ENCODE results near the gene SLC17A7.
A peak's percentile ranks its signal among the peaks of the same experiment; 100 is the strongest.

The SLC17A7 gene

DNA sequence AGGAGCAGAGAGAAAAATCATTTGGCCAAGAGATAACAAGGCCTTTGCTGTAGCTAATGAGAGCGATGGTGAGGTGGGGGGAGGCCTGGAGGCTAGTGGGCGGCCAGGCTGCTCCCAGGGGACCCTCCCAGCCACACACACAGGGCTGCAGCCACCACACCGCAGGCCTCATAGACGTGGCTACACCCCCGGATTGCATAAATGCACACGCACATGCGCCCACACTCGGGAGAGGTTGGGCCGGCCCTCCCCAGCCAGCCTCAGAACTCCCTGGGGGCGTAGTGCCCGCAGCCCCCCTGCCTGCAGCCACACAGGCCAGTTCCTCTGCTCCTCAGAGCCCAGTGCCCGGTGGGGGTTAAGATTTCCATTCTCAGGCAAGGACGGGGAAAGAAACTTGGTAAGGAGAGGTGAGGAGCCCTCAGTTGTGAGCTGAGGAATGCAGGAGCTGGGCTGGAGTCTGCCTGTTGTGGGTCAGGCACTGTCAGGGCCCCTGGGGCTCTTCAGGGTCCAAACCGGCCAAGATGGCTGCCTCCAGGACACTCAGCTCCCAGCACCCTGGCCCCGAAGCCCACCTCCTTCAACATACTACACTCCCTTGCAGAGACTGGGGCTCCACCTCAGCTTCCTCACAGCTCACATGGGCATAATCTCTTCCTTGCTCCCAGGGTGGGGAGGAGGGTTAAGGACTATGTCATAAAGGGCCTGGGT is 26.1 kb downstream of the SLC17A7 start:
- in situ Hi-C loops (cut with MboI; ENCODE audit: low sequenced_read_pairs, unreplicated experiment): no loop called here
- TF ChIP-seq CTCF (IDR thresholded peaks at IDR 0.05; ENCODE audit: borderline replicate concordance, control extremely low read depth, extremely low read depth, insufficient read depth, missing control alignments): no peak
- DNase-seq (ENCODE audit: low spot score): peak; percentile 87

GRCh38 chr19:49414256-49414655 is 27.1 kb downstream of the SLC17A7 start:
- no peak for DNase-seq (ENCODE audit: low spot score)
- in situ Hi-C loops (cut with MboI; ENCODE audit: low sequenced_read_pairs, unreplicated experiment): no loop called here
- TF ChIP-seq CTCF (IDR thresholded peaks at IDR 0.05; ENCODE audit: borderline replicate concordance, control extremely low read depth, extremely low read depth, insufficient read depth, missing control alignments): no peak

DNA sequence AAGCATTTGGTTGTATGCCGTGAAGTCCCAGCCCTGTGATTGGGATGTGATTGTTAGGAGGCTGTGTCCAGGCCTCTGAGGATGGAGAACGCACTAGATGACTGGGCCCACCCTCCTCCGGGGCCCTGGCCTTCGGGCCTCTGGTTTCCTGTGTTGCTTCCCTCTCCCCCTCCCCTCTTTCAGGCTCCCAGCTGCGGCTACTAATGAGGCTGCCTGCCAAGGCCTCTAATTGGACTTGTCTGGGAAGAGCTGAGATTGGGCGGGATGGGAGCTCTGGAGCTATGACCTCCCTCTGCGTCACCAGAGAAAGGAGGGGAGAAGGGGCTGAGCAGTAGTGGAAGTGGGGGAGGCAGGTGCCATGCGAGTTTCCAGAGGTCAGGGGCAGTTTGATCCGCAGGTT is 28.0 kb downstream of the SLC17A7 start:
- TF ChIP-seq CTCF (IDR thresholded peaks at IDR 0.05; ENCODE audit: borderline replicate concordance, control extremely low read depth, extremely low read depth, insufficient read depth, missing control alignments): no peak
- in situ Hi-C loops (cut with MboI; ENCODE audit: low sequenced_read_pairs, unreplicated experiment): no loop called here
- no peak for DNase-seq (ENCODE audit: low spot score)

GRCh38 chr19:49411681-49412326 is 29.5 kb downstream of the SLC17A7 start:
- DNase-seq (ENCODE audit: low spot score): no peak
- in situ Hi-C loops (cut with MboI; ENCODE audit: low sequenced_read_pairs, unreplicated experiment): no loop called here
- TF ChIP-seq CTCF (IDR thresholded peaks at IDR 0.05; ENCODE audit: borderline replicate concordance, control extremely low read depth, extremely low read depth, insufficient read depth, missing control alignments): no peak

DNA sequence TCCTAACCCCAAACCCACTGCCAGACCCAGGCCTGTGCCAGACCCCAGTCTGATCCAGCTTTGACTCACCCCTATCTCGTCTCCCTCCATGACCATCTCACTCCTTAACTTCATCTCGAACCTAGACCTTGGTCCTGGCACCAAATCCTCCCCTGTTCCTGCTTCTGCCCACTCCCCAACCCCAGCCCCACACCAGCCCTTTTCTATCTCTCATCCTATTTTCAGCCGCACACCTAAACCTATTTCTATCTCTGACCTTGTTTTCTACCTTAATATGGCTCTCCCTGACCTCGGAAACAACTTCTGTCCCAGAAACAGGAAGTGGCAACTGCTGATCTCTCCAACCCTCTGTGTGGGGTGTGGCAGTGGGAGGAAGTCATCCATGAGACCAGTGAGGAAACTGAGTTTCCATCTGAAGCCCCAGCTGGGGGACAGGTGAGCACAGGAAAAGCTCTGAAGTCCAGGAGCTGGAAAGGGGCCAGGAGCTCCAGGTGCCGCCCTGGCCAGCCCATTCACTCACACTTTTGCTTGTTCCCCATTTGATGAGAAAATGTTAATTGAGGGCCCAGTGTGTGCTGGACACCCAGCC is 31.8 kb downstream of the SLC17A7 start:
- TF ChIP-seq CTCF (IDR thresholded peaks at IDR 0.05; ENCODE audit: borderline replicate concordance, control extremely low read depth, extremely low read depth, insufficient read depth, missing control alignments): no peak
- DNase-seq (ENCODE audit: low spot score): no peak
- in situ Hi-C loops (cut with MboI; ENCODE audit: low sequenced_read_pairs, unreplicated experiment): no loop called here

GRCh38 chr19:49408816-49409440 is 32.4 kb downstream of the SLC17A7 start:
- in situ Hi-C loops (cut with MboI; ENCODE audit: low sequenced_read_pairs, unreplicated experiment): no loop called here
- DNase-seq (ENCODE audit: low spot score): no peak
- no peak for TF ChIP-seq CTCF (IDR thresholded peaks at IDR 0.05; ENCODE audit: borderline replicate concordance, control extremely low read depth, extremely low read depth, insufficient read depth, missing control alignments)

All from GM13976 (cell line).